Keratinocyte (primary cell): ENCODE measurements around the gene SRA1. TPM values are rescaled to one million over a fixed set of nuclear protein-coding genes. Genes with fewer than 3 reads are reported as not detected.

Source experiments
- DNase-seq: peaks from one replicate; pipeline ENCODE4 v3.0.0-alpha.2; 2011; ENCODE audit warnings: low read depth, missing footprints, low spot score
- FAIRE-seq: peaks from 2 replicates; lab custom pipeline; 2011; peaks lifted over from hg19 to GRCh38; lab: Jason Lieb, UNC
- H2AFZ ChIP-seq: 2 replicates; pipeline ENCODE4 v1.6.0; 2012; ENCODE audit warnings: low read length, control low read depth, inconsistent platforms; ENCODE audit not compliant: control insufficient read depth
- H3K27ac ChIP-seq: 2 replicates; pipeline ENCODE4 v1.5.1; 2011; ENCODE audit warnings: low read length; ENCODE audit not compliant: control insufficient read depth, insufficient read depth
- H3K27me3 ChIP-seq: 3 replicates; pipeline ENCODE4 v1.6.0; 2011; ENCODE audit warnings: low read length; ENCODE audit not compliant: control insufficient read depth, insufficient read depth; ENCODE audit errors: extremely low read depth
- H3K36me3 ChIP-seq, 2 experiments: 2 replicates in 1 of 2; 3 replicates in 1 of 2; pipeline ENCODE4 v1.5.1; 2011; ENCODE audit warnings: low read length in 2 of 2, mild to moderate bottlenecking in 1 of 2; ENCODE audit not compliant: control insufficient read depth in 2 of 2, insufficient read depth in 2 of 2; ENCODE audit errors: extremely low read depth in 1 of 2
- H3K4me1 ChIP-seq: 3 replicates; pipeline ENCODE4 v1.5.1; 2011; ENCODE audit warnings: low read length; ENCODE audit not compliant: control insufficient read depth, insufficient read depth; ENCODE audit errors: extremely low read depth
- H3K4me2 ChIP-seq: 3 replicates; pipeline ENCODE4 v1.6.0; 2011; ENCODE audit warnings: low read depth, low read length; ENCODE audit not compliant: control insufficient read depth, insufficient read depth; ENCODE audit errors: extremely low read depth
- H3K4me3 ChIP-seq, 3 experiments: fragments of 200-600 bp in 1 of 3; sonication (generic) in 1 of 3; 2 replicates in 2 of 3; 3 replicates in 1 of 3; pipeline ENCODE4 v1.5.1; 2011 to 2016; ENCODE audit warnings: low read length in 3 of 3, mild to moderate bottlenecking in 3 of 3, control low read depth in 2 of 3, inconsistent platforms in 1 of 3, low read depth in 1 of 3, mixed read lengths in 1 of 3, mixed run types in 1 of 3, moderate library complexity in 1 of 3; ENCODE audit not compliant: control insufficient read depth in 2 of 3, insufficient read depth in 2 of 3; ENCODE audit errors: extremely low read depth in 1 of 3
- H3K79me2 ChIP-seq: 2 replicates; pipeline ENCODE4 v1.6.0; 2012; ENCODE audit warnings: low read length; ENCODE audit not compliant: control insufficient read depth, insufficient read depth
- H3K9ac ChIP-seq: 3 replicates; pipeline ENCODE4 v1.6.0; 2011; ENCODE audit warnings: low read length; ENCODE audit not compliant: control insufficient read depth, insufficient read depth; ENCODE audit errors: extremely low read depth
- H3K9me1 ChIP-seq: 3 replicates; pipeline ENCODE4 v1.6.0; 2011; ENCODE audit warnings: low read length; ENCODE audit not compliant: control insufficient read depth, insufficient read depth; ENCODE audit errors: extremely low read depth
- H3K9me3 ChIP-seq: 2 replicates; pipeline ENCODE4 v1.5.1; 2012; ENCODE audit warnings: low read depth, low read length; ENCODE audit not compliant: control insufficient read depth
- H4K20me1 ChIP-seq: 3 replicates; pipeline ENCODE4 v1.6.0; 2011; ENCODE audit warnings: low read length; ENCODE audit not compliant: control insufficient read depth, insufficient read depth; ENCODE audit errors: extremely low read depth
- CTCF ChIP-seq, 3 experiments: IDR thresholded peaks in 1 of 3; conservative IDR thresholded peaks in 1 of 3; optimal IDR thresholded peaks in 1 of 3; 2 replicates in 2 of 3; 3 replicates in 1 of 3; pipeline versions ENCODE3 to v1.5.1; 2011; ENCODE audit warnings: low read length in 3 of 3, mild to moderate bottlenecking in 3 of 3, moderate library complexity in 2 of 3, control low read depth in 1 of 3, inconsistent platforms in 1 of 3; ENCODE audit not compliant: insufficient read depth in 2 of 3; ENCODE audit errors: extremely low read depth in 1 of 3
- EZH2 ChIP-seq: IDR thresholded peaks from one replicate; pipeline ENCODE4 v1.6.1; 2012; ENCODE audit warnings: inconsistent platforms, mild to moderate bottlenecking, low read length, moderate library complexity
- dilution Hi-C: fragments of 300-500 bp; cut with MboI; formaldehyde crosslinking; loops from one replicate; pipeline ENCODE4 v1.7.0; 2020; ENCODE audit warnings: low sequenced_read_pairs; ENCODE audit not compliant: extremely low pct_ligation_motif_present
- polyA plus RNA-seq, 5 experiments: library from polyadenylated mRNA; depleted of rRNA in 3 of 5; stranded (reverse) in 3 of 5; stranded (forward) in 1 of 5; unstranded in 1 of 5; fragments of >200 nt; gene quantifications; 1 replicate in 1 of 5; 2 replicates in 3 of 5; 3 replicates in 1 of 5; pipeline versions ENCODE4 v1.2.1 to v1.2.3, GENCODE V29; 2011 to 2012; ENCODE audit warnings: missing spikeins in 2 of 5, low read depth in 1 of 5, low replicate concordance in 1 of 5

Gene SRA1
- polyA plus RNA-seq, 1 donor (not counting 4 experiments of a cell fraction or from before 2014, with no cell fraction given), result 32.4 TPM

GRCh38 chr5:140571105-140571504 lies 13.8 kb upstream of the SRA1 start:
- peaks cover 18 to 22% of the 10 kb centered on the region in 2 experiments for H3K36me3 ChIP-seq
- dilution Hi-C loops, result no loop called here
- FAIRE-seq, result no peak
- no peaks in the 10 kb centered on the region for H3K9me1 ChIP-seq
- TF ChIP-seq EZH2 (no peak), CTCF (optimal IDR thresholded peaks at IDR 0.05 in 1 of 3, IDR thresholded peaks at IDR 0.05 in 1 of 3, conservative IDR thresholded peaks at IDR 0.05 in 1 of 3; ENCODE audit: extremely low read depth in 1 of 3, insufficient read depth in 2 of 3, low read length in 3 of 3) (no peak)
- no peak for DNase-seq
- H3K9me3 ChIP-seq, result no peaks in the 10 kb centered on the region
- no peaks in the 10 kb centered on the region for H4K20me1 ChIP-seq
- H3K79me2 ChIP-seq, result peaks cover 13% of the 10 kb centered on the region
- no peaks in the 10 kb centered on the region for H3K27me3 ChIP-seq
- no peak overlapping the region for H3K4me3 ChIP-seq
- H3K4me1 ChIP-seq, result peaks cover 5% of the 10 kb centered on the region
- H3K4me2 ChIP-seq, result no peak overlapping the region
- no peak overlapping the region for H3K9ac ChIP-seq
- no peak overlapping the region for H3K27ac ChIP-seq
- no peak overlapping the region for H2AFZ ChIP-seq

GRCh38 chr5:140570488-140570887 lies 13.2 kb upstream of the SRA1 start:
- FAIRE-seq, result no peak
- TF ChIP-seq CTCF (optimal IDR thresholded peaks at IDR 0.05 in 1 of 3, IDR thresholded peaks at IDR 0.05 in 1 of 3, conservative IDR thresholded peaks at IDR 0.05 in 1 of 3; ENCODE audit: extremely low read depth in 1 of 3, insufficient read depth in 2 of 3, low read length in 3 of 3) (no peak), EZH2 (no peak)
- Histone ChIP-seq H3K4me2 (no peak overlapping the region), H3K27me3 (no peaks in the 10 kb centered on the region), H3K4me3 (no peak overlapping the region), H3K9me3 (no peaks in the 10 kb centered on the region), H4K20me1 (no peaks in the 10 kb centered on the region), H2AFZ (no peak overlapping the region), H3K9me1 (no peaks in the 10 kb centered on the region), H3K4me1 (peaks cover 12% of the 10 kb centered on the region), H3K79me2 (peaks cover 18% of the 10 kb centered on the region), H3K27ac (no peak overlapping the region), H3K36me3 (peaks cover 18 to 23% of the 10 kb centered on the region in 2 experiments), H3K9ac (no peak overlapping the region)
- no peak for DNase-seq
- dilution Hi-C loops, result no loop called here
